Neuronal stem cell (in vitro differentiated cells): Measurements from ENCODE around the gene L3MBTL4.

Experiments
- DNase-seq: peaks from one replicate; pipeline ENCODE4 v3.0.0-alpha.2; 2013; ENCODE audit warnings: low spot score
- H2AFZ ChIP-seq: one replicate; pipeline ENCODE4 v1.6.1; 2013; ENCODE audit warnings: mild to moderate bottlenecking, low read length, inconsistent platforms
- H2AK5ac ChIP-seq: 2 replicates; pipeline ENCODE4 v1.6.1; 2013; ENCODE audit warnings: low read depth, mild to moderate bottlenecking, inconsistent platforms, low read length, moderate library complexity, mixed read lengths
- H2BK120ac ChIP-seq: 2 replicates; pipeline ENCODE4 v1.6.1; 2013; ENCODE audit warnings: low read depth, mild to moderate bottlenecking, inconsistent platforms, low read length, moderate library complexity, mixed read lengths
- H2BK12ac ChIP-seq: one replicate; pipeline ENCODE4 v1.6.1; 2013; ENCODE audit warnings: low read length, inconsistent platforms
- H2BK15ac ChIP-seq: 2 replicates; pipeline ENCODE4 v1.6.1; 2013; ENCODE audit warnings: mild to moderate bottlenecking, low read length, inconsistent platforms, mixed read lengths
- H2BK5ac ChIP-seq: one replicate; pipeline ENCODE4 v1.6.1; 2013; ENCODE audit warnings: inconsistent platforms, mild to moderate bottlenecking, low read length, moderate library complexity
- H3K14ac ChIP-seq: one replicate; pipeline ENCODE4 v1.6.1; 2013; ENCODE audit warnings: low read length, inconsistent platforms
- H3K18ac ChIP-seq: 2 replicates; pipeline ENCODE4 v1.6.1; 2013; ENCODE audit warnings: low read length, inconsistent platforms
- H3K23ac ChIP-seq: 2 replicates; pipeline ENCODE4 v1.6.1; 2013; ENCODE audit warnings: low read depth, mild to moderate bottlenecking, mixed read lengths, low read length, inconsistent platforms; ENCODE audit not compliant: poor library complexity
- H3K27ac ChIP-seq: replicated peaks from 3 replicates; pipeline ENCODE4 v1.5.1; 2013; ENCODE audit warnings: low read length, inconsistent platforms
- H3K27me3 ChIP-seq, 3 experiments: 2 replicates each; pipeline ENCODE4 v1.6.1; 2013; ENCODE audit warnings: low read length in 3 of 3, mild to moderate bottlenecking in 2 of 3, inconsistent platforms in 1 of 3, low read depth in 1 of 3, mixed read lengths in 1 of 3, moderate library complexity in 1 of 3; ENCODE audit not compliant: control insufficient read depth in 3 of 3, insufficient read depth in 3 of 3
- H3K36me3 ChIP-seq, 2 donors: replicated peaks in 1 of 2; 2 replicates each; pipeline ENCODE4 v1.6.1; 2013; ENCODE audit warnings: low read length in 2 of 2; ENCODE audit not compliant: control insufficient read depth in 2 of 2, insufficient read depth in 2 of 2
- H3K4ac ChIP-seq: 2 replicates; pipeline ENCODE4 v1.6.1; 2013; ENCODE audit warnings: inconsistent platforms, mild to moderate bottlenecking, low read length, moderate library complexity
- H3K4me1 ChIP-seq, 2 donors: 1 replicate in 1 of 2; 2 replicates in 1 of 2; pipeline ENCODE4 v1.6.1; 2013; ENCODE audit warnings: low read length in 2 of 2, low read depth in 1 of 2; ENCODE audit not compliant: control insufficient read depth in 2 of 2, insufficient read depth in 1 of 2
- H3K4me2 ChIP-seq: one replicate; pipeline ENCODE4 v1.6.1; 2013; ENCODE audit warnings: mild to moderate bottlenecking, low read length, inconsistent platforms; ENCODE audit not compliant: insufficient read depth, poor library complexity, severe bottlenecking
- H3K4me3 ChIP-seq, 2 donors: 2 replicates each; pipeline ENCODE4 v1.5.1; 2013; ENCODE audit warnings: low read length in 2 of 2, mild to moderate bottlenecking in 2 of 2, inconsistent platforms in 1 of 2, moderate library complexity in 1 of 2
- H3K79me1 ChIP-seq: one replicate; pipeline ENCODE4 v1.6.1; 2013; ENCODE audit warnings: low read depth, mild to moderate bottlenecking, inconsistent platforms, low read length, moderate library complexity
- H3K9ac ChIP-seq: one replicate; pipeline ENCODE4 v1.6.1; 2013; ENCODE audit warnings: mild to moderate bottlenecking, low read depth, low read length, inconsistent platforms; ENCODE audit not compliant: poor library complexity
- H3K9me3 ChIP-seq, 2 donors: replicated peaks in 1 of 2; 2 replicates each; pipeline versions ENCODE3 to v1.6.1; 2013; ENCODE audit warnings: low read length in 2 of 2, mild to moderate bottlenecking in 2 of 2, inconsistent platforms in 1 of 2, low read depth in 1 of 2, mixed read lengths in 1 of 2, moderate library complexity in 1 of 2; ENCODE audit not compliant: control insufficient read depth in 2 of 2, insufficient read depth in 1 of 2
- H4K8ac ChIP-seq: one replicate; pipeline ENCODE4 v1.6.1; 2013; ENCODE audit warnings: low read depth, mild to moderate bottlenecking, inconsistent platforms, low read length, moderate library complexity
- H4K91ac ChIP-seq: one replicate; pipeline ENCODE4 v1.6.1; 2013; ENCODE audit warnings: low read length, low read depth, mild to moderate bottlenecking, inconsistent platforms; ENCODE audit not compliant: poor library complexity
- WGBS, 2 donors: extraction: QIAGEN DNeasy Blood & Tissue Kit; methylation state at CpG; one replicate each; pipeline ENCODE4 v1.1.7; 2013; ENCODE audit warnings: missing lambda C conversion rate in 2 of 2, mixed read lengths in 1 of 2; ENCODE audit not compliant: insufficient read length in 2 of 2, insufficient replicate concordance in 1 of 2; ENCODE audit errors: extremely low coverage in 2 of 2; 5-methylcytosine and 5-hydroxymethylcytosine counted together

L3MBTL4 gene

DNA sequence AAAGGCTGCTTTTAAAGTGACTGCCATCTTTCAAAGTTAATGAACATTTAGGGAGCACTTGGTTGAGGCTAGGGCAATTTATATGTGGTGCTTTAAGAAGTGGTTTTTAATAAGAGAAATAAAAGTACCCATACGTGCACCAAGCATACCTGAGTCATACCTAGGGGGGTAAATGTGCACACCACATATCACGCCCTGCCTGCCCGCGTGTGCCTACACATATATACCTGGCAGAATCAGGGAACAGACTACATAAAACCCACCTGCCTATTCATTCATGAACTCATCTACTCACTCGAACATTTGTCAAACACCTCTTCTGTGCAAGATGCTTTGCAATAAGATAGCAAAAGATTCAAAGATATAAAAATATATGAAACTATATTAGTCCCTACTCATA lies 450.1 kb downstream of the L3MBTL4 start:
- Histone ChIP-seq H3K9ac (no peak overlapping the region), H3K23ac (no peak overlapping the region), H4K8ac (no peak overlapping the region), H3K79me1 (no peaks in the 10 kb centered on the region), H3K4me1 (peaks cover 2 to 6% of the 10 kb centered on the region in 2 donors), H3K4ac (no peak overlapping the region), H3K18ac (no peak overlapping the region), H3K14ac (no peak overlapping the region), H3K27me3 (no peaks in the 10 kb centered on the region), H3K36me3 (no peaks in the 10 kb centered on the region), H2BK120ac (no peak overlapping the region), H2BK12ac (no peak overlapping the region), H3K4me2 (no peak overlapping the region), H3K9me3 (no peaks in the 10 kb centered on the region), H2AK5ac (no peak overlapping the region), H2AFZ (no peak overlapping the region), H4K91ac (no peak overlapping the region), H3K4me3 (no peak overlapping the region), H3K27ac (no peak overlapping the region), H2BK15ac (no peak overlapping the region), H2BK5ac (no peak overlapping the region)
- no peak for DNase-seq
- WGBS, 2 donors: no CpG with 5 or more reads among the region's 5 CpGs

DNA sequence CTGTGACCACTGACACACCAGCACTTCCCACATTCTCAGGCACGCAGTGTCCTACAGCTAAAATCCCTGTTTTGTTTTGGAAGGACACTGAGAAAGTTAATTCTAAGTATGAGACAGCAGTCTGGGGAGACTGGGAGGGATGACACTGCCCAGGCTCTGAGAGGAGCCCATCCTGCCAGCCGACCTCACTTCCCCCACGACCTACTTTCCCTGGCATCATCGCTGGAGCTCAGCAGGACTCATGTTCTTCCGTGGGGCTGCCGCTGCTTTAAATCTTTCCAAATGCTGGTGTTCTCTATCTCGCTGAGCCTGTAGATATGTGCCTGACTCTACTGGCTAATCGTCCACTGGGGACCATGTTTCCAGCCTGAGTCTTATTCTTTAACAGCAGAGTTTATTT lies 450.6 kb downstream of the L3MBTL4 start:
- H3K14ac ChIP-seq: no peak overlapping the region
- no peak overlapping the region for H4K91ac ChIP-seq
- H2BK120ac ChIP-seq: no peak overlapping the region
- H2BK5ac ChIP-seq: no peak overlapping the region
- no peaks in the 10 kb centered on the region for H3K9me3 ChIP-seq
- H2BK15ac ChIP-seq: no peak overlapping the region
- no peaks in the 10 kb centered on the region for H3K27me3 ChIP-seq
- H3K23ac ChIP-seq: no peak overlapping the region
- H3K36me3 ChIP-seq: no peaks in the 10 kb centered on the region
- H2AK5ac ChIP-seq: no peak overlapping the region
- H2AFZ ChIP-seq: no peak overlapping the region
- H3K18ac ChIP-seq: peak overlapping the region; percentile 48
- no peak overlapping the region for H2BK12ac ChIP-seq
- no peak overlapping the region for H3K4ac ChIP-seq
- no peaks in the 10 kb centered on the region for H3K79me1 ChIP-seq
- no peak overlapping the region for H3K4me3 ChIP-seq
- WGBS, 2 donors: no CpG with 5 or more reads among the region's 8 CpGs
- DNase-seq: no peak
- H3K27ac ChIP-seq: no peak overlapping the region
- H4K8ac ChIP-seq: no peak overlapping the region
- no peak overlapping the region for H3K9ac ChIP-seq
- no peak overlapping the region for H3K4me2 ChIP-seq
- peaks cover 2 to 6% of the 10 kb centered on the region in 2 donors for H3K4me1 ChIP-seq

DNA sequence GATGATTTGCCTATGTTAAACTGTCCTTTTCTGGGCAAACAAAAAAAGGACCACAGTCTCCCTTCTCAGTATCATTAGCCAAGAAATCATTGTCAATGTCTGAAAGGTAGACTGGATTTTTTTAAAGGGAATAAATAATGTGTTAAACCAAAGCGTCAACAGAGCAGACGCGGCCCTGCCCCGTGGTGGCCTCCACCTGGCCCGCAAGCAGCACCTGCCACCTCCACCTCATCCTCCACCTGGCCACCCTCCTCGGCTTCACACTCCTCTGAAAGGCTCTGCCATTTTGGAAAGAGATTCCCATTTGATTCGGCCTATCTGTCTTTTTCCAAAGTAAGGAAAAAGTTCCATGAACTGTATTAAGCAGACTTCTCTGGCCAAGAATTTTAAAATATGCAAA lies 451.4 kb downstream of the L3MBTL4 start:
- H3K23ac ChIP-seq: no peak overlapping the region
- no peak overlapping the region for H2BK15ac ChIP-seq
- no peak overlapping the region for H2BK5ac ChIP-seq
- no peak overlapping the region for H3K4ac ChIP-seq
- no peak for DNase-seq
- no peak overlapping the region for H3K14ac ChIP-seq
- no CpG with 5 or more reads among the region's 7 CpGs for WGBS, 2 donors
- H3K79me1 ChIP-seq: no peaks in the 10 kb centered on the region
- no peak overlapping the region for H4K8ac ChIP-seq
- peaks cover 2 to 6% of the 10 kb centered on the region in 2 donors for H3K4me1 ChIP-seq
- no peak overlapping the region for H3K18ac ChIP-seq
- no peak overlapping the region for H2BK12ac ChIP-seq
- no peak overlapping the region for H3K27ac ChIP-seq
- H3K9ac ChIP-seq: no peak overlapping the region
- no peaks in the 10 kb centered on the region for H3K9me3 ChIP-seq
- H2BK120ac ChIP-seq: no peak overlapping the region
- no peak overlapping the region for H3K4me3 ChIP-seq
- H4K91ac ChIP-seq: no peak overlapping the region
- H3K27me3 ChIP-seq: no peaks in the 10 kb centered on the region
- no peak overlapping the region for H2AFZ ChIP-seq
- H2AK5ac ChIP-seq: no peak overlapping the region
- no peak overlapping the region for H3K4me2 ChIP-seq
- no peaks in the 10 kb centered on the region for H3K36me3 ChIP-seq

DNA sequence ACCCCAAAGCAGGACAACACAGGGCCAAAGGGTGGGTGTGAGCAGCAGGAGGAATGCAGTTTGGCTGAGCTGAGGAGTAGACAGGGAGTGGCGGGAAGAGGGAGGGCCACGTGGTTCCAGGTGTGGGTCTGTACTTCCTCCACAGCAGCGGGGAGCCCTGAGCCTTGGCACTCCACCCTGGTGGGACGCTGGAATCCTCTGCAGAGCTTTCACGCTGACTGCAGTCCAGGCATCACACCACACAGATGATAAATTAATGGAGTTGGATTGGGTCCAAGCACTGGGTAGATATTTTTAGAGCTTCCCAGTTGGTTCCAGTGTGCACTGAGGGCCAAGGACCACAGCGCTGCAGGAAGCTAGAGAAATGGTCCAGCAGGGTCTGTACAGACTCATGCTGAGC lies 452.3 kb downstream of the L3MBTL4 start:
- no peaks in the 10 kb centered on the region for H3K79me1 ChIP-seq
- H3K23ac ChIP-seq: peak overlapping the region; percentile 57
- no peak overlapping the region for H4K8ac ChIP-seq
- no peak overlapping the region for H3K9ac ChIP-seq
- no peak overlapping the region for H3K4ac ChIP-seq
- H3K27me3 ChIP-seq: no peaks in the 10 kb centered on the region
- H3K14ac ChIP-seq: no peak overlapping the region
- no peak for DNase-seq
- no peak overlapping the region for H3K27ac ChIP-seq
- peak overlapping the region; percentile 6 for H3K18ac ChIP-seq
- H2AFZ ChIP-seq: no peak overlapping the region
- H2BK5ac ChIP-seq: no peak overlapping the region
- H3K4me3 ChIP-seq: no peak overlapping the region
- no peaks in the 10 kb centered on the region for H3K36me3 ChIP-seq
- WGBS, 2 donors: no CpG with 5 or more reads among the region's 6 CpGs
- no peak overlapping the region for H4K91ac ChIP-seq
- H3K4me2 ChIP-seq: no peak overlapping the region
- no peak overlapping the region for H2BK12ac ChIP-seq
- H2AK5ac ChIP-seq: peak overlapping the region; percentile 45
- no peak overlapping the region for H2BK120ac ChIP-seq
- no peak overlapping the region for H2BK15ac ChIP-seq
- peaks cover 2 to 6% of the 10 kb centered on the region in 2 donors for H3K4me1 ChIP-seq
- H3K9me3 ChIP-seq: no peaks in the 10 kb centered on the region
